Stomach (tissue), 4 donors: ENCODE measurements around the gene OLFM1.

ENCODE experiments used
- POLR2A ChIP-seq, 4 donors: fragments of 450-650 bp; IDR thresholded peaks; one replicate each; pipeline ENCODE4 v1.6.1; 2016; ENCODE audit warnings: antibody characterized with exemption in 4 of 4, control low read depth in 2 of 4, mild to moderate bottlenecking in 1 of 4, moderate library complexity in 1 of 4
- POLR2AphosphoS5 ChIP-seq, 3 donors: sonication (generic); formaldehyde crosslinking; IDR thresholded peaks; one replicate each; pipeline ENCODE4 v1.6.1; 2016; ENCODE audit warnings: antibody characterized with exemption in 3 of 3
- TF ChIP-seq, protein P1 (sequence below), 7 experiments: fragments of 450-650 bp in 4 of 7; fragments of 200-600 bp in 3 of 7; sonication (generic) in 3 of 7; IDR thresholded peaks; one replicate each; pipeline ENCODE4 v1.5.1; 2016 to 2019; ENCODE audit warnings: antibody characterized with exemption in 7 of 7, control low read depth in 2 of 7, mild to moderate bottlenecking in 1 of 7

DNA sequence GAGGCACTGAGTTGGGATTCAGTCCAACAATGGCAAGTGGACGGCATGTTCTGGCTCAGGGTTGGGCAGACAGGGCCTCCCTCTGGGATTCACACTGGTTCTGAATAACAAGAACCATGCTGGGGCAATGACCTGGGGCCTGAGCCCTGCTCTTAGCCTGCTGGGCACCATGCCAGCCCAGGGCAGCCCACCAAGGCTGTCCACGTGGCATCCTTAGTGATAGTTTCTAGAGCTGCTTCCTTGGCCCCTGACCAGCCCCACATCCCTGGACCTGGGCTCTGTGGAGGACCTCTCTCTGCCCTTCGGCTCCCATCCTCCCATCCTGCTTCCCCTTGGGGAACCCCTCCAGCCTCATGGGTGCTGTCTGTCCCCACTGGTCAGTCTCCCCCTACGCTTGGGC lies 22.3 kb upstream of the OLFM1 start:
- TF ChIP-seq, protein P1, sequence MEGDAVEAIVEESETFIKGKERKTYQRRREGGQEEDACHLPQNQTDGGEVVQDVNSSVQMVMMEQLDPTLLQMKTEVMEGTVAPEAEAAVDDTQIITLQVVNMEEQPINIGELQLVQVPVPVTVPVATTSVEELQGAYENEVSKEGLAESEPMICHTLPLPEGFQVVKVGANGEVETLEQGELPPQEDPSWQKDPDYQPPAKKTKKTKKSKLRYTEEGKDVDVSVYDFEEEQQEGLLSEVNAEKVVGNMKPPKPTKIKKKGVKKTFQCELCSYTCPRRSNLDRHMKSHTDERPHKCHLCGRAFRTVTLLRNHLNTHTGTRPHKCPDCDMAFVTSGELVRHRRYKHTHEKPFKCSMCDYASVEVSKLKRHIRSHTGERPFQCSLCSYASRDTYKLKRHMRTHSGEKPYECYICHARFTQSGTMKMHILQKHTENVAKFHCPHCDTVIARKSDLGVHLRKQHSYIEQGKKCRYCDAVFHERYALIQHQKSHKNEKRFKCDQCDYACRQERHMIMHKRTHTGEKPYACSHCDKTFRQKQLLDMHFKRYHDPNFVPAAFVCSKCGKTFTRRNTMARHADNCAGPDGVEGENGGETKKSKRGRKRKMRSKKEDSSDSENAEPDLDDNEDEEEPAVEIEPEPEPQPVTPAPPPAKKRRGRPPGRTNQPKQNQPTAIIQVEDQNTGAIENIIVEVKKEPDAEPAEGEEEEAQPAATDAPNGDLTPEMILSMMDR (IDR thresholded peaks at IDR 0.05), result no peak
- TF ChIP-seq POLR2A (IDR thresholded peaks at IDR 0.05), result no peak
- TF ChIP-seq POLR2AphosphoS5 (IDR thresholded peaks at IDR 0.05), result no peak
